Liver (tissue), 9 donors: Measurements from ENCODE around the gene VSX2. TPM values are rescaled to one million over a fixed set of nuclear protein-coding genes. Genes with fewer than 3 reads are reported as not detected.

ENCODE experiments used
- DNase-seq: peaks from one replicate; pipeline ENCODE4 v3.0.0-alpha.2; 2017; ENCODE audit warnings: low spot score
- H3K27ac ChIP-seq, 2 donors: one replicate each; pipeline ENCODE4 v1.7.0; 2013; ENCODE audit warnings: inconsistent platforms in 2 of 2, low read length in 2 of 2, control low read depth in 1 of 2, low read depth in 1 of 2, mild to moderate bottlenecking in 1 of 2
- H3K27me3 ChIP-seq, 4 donors: one replicate each; pipeline versions ENCODE4 v1.6.1 to v1.7.0; 2013; ENCODE audit warnings: low read length in 3 of 4, inconsistent platforms in 1 of 4, mild to moderate bottlenecking in 1 of 4, moderate library complexity in 1 of 4; ENCODE audit not compliant: control insufficient read depth in 4 of 4, insufficient read depth in 4 of 4
- H3K36me3 ChIP-seq, 4 donors: one replicate each; pipeline versions ENCODE4 v1.6.1 to v1.7.0; 2013; ENCODE audit warnings: low read length in 3 of 4, mild to moderate bottlenecking in 3 of 4, low read depth in 1 of 4, moderate library complexity in 1 of 4; ENCODE audit not compliant: control insufficient read depth in 4 of 4, insufficient read depth in 3 of 4
- H3K4me1 ChIP-seq, 4 donors: one replicate each; pipeline versions ENCODE4 v1.6.1 to v1.7.0; 2013; ENCODE audit warnings: low read length in 3 of 4, mild to moderate bottlenecking in 3 of 4, moderate library complexity in 1 of 4; ENCODE audit not compliant: control insufficient read depth in 4 of 4, insufficient read depth in 4 of 4
- H3K4me3 ChIP-seq, 3 donors: one replicate each; pipeline versions ENCODE4 v1.6.1 to v1.7.0; 2013; ENCODE audit warnings: low read length in 3 of 3, control low read depth in 1 of 3, low read depth in 1 of 3, mild to moderate bottlenecking in 1 of 3
- H3K9ac ChIP-seq, 2 donors: one replicate each; pipeline ENCODE4 v1.7.0; 2013; ENCODE audit warnings: low read length in 2 of 2, mild to moderate bottlenecking in 2 of 2, moderate library complexity in 2 of 2, control low read depth in 1 of 2, low read depth in 1 of 2
- H3K9me3 ChIP-seq, 4 donors: one replicate each; pipeline versions ENCODE4 v1.6.1 to v1.7.0; 2013; ENCODE audit warnings: low read length in 3 of 4; ENCODE audit not compliant: control insufficient read depth in 4 of 4
- CTCF ChIP-seq: fragments of 150-350 bp; IDR thresholded peaks from 2 replicates; pipeline ENCODE4 v1.5.1; 2017; ENCODE audit warnings: improper control_type of control experiment, low read depth, low read length; ENCODE audit not compliant: missing input control
- EGR1 ChIP-seq, 2 donors: IDR thresholded peaks; 2 replicates each; pipeline ENCODE4 v1.6.1; 2016 to 2018; ENCODE audit warnings: antibody characterized with exemption in 2 of 2, low read depth in 2 of 2
- FOXA1 ChIP-seq: IDR thresholded peaks from 2 replicates; pipeline ENCODE4 v1.6.1; 2016; ENCODE audit warnings: antibody characterized with exemption
- FOXA2 ChIP-seq: IDR thresholded peaks from 2 replicates; pipeline ENCODE4 v1.6.1; 2016; ENCODE audit warnings: antibody characterized with exemption
- GABPA ChIP-seq, 2 donors: IDR thresholded peaks in 1 of 2; conservative IDR thresholded peaks in 1 of 2; 2 replicates each; pipeline ENCODE4 v1.6.1; 2016; ENCODE audit warnings: antibody characterized with exemption in 2 of 2, mild to moderate bottlenecking in 1 of 2, moderate library complexity in 1 of 2
- HNF4A ChIP-seq, 2 donors: conservative IDR thresholded peaks; 2 replicates each; pipeline ENCODE4 v1.6.1; 2016; ENCODE audit warnings: antibody characterized with exemption in 2 of 2, mild to moderate bottlenecking in 2 of 2
- HNF4G ChIP-seq: IDR thresholded peaks from 2 replicates; pipeline ENCODE4 v1.6.1; 2016; ENCODE audit warnings: antibody characterized with exemption
- JUND ChIP-seq, 2 donors: IDR thresholded peaks; 2 replicates each; pipeline ENCODE4 v1.6.1; 2016; ENCODE audit warnings: antibody characterized with exemption in 2 of 2
- MAX ChIP-seq: IDR thresholded peaks from 2 replicates; pipeline ENCODE4 v1.6.1; 2016; ENCODE audit warnings: antibody characterized with exemption
- NR2F2 ChIP-seq: IDR thresholded peaks from 2 replicates; pipeline ENCODE4 v1.6.1; 2016; ENCODE audit warnings: antibody characterized with exemption
- RAD21 ChIP-seq, 2 donors: IDR thresholded peaks; 2 replicates each; pipeline ENCODE4 v1.6.1; 2016; ENCODE audit warnings: antibody characterized with exemption in 2 of 2, mild to moderate bottlenecking in 2 of 2
- REST ChIP-seq: IDR thresholded peaks from 2 replicates; pipeline ENCODE4 v1.6.1; 2016; ENCODE audit warnings: antibody characterized with exemption, mild to moderate bottlenecking
- RXRA ChIP-seq, 2 donors: IDR thresholded peaks; 2 replicates each; pipeline ENCODE4 v1.6.1; 2017 to 2018; ENCODE audit warnings: antibody characterized with exemption in 2 of 2, mild to moderate bottlenecking in 1 of 2
- SP1 ChIP-seq: IDR thresholded peaks from 2 replicates; pipeline ENCODE4 v1.6.1; 2018; ENCODE audit warnings: antibody characterized with exemption, mild to moderate bottlenecking
- TAF1 ChIP-seq: conservative IDR thresholded peaks from 2 replicates; pipeline ENCODE4 v1.6.1; 2016; ENCODE audit warnings: antibody characterized with exemption, mild to moderate bottlenecking
- YY1 ChIP-seq: IDR thresholded peaks from 2 replicates; pipeline ENCODE4 v1.6.1; 2016; ENCODE audit warnings: antibody characterized with exemption, mild to moderate bottlenecking
- ZBTB33 ChIP-seq: IDR thresholded peaks from 2 replicates; pipeline ENCODE4 v1.6.1; 2016; ENCODE audit warnings: antibody characterized with exemption
- WGBS: extraction: QIAGEN DNeasy Blood & Tissue Kit; methylation state at CpG from one replicate; pipeline ENCODE4 v1.1.7; 2013; 5-methylcytosine and 5-hydroxymethylcytosine counted together
- polyA plus RNA-seq, 2 donors: library from polyadenylated mRNA; stranded (reverse) in 1 of 2; unstranded in 1 of 2; fragments of 200-250 nt in 1 of 2; fragments of >200 nt in 1 of 2; fragmentation: Nextera tagmentation in 1 of 2; extraction: Ambion mirVana in 1 of 2; gene quantifications; one replicate each; pipeline versions ENCODE4 v1.2.1 to v1.2.3, GENCODE V29; 2013 to 2015
- total RNA-seq, 2 donors: library from RNA; depleted of rRNA; stranded (reverse); fragments of >200 nt; gene quantifications; one replicate each; pipeline ENCODE4 v1.2.3, GENCODE V29; 2014
- TF ChIP-seq, protein P1 (sequence below): IDR thresholded peaks from 2 replicates; pipeline ENCODE4 v1.6.1; 2016; ENCODE audit warnings: antibody characterized with exemption
- donor health status: healthy.
- donor health status: healthy.
- donor health status: healthy.
- donor health status: healthy.
- donor health status: healthy.

The VSX2 gene
- total and polyA plus RNA-seq, 4 donors, result not detected

- Histone ChIP-seq H3K27me3 (no peaks in the 10 kb centered on the region), H3K4me1 (no peaks in the 10 kb centered on the region), H3K36me3 (no peaks in the 10 kb centered on the region), H3K9ac (no peak overlapping the region), H3K27ac (no peak overlapping the region), H3K9me3 (no peaks in the 10 kb centered on the region), H3K4me3 (no peak overlapping the region)
- DNase-seq, result no peak
- WGBS, result 91% methylated on average over 6 of the region's 6 CpGs
- TF ChIP-seq RXRA (IDR thresholded peaks at IDR 0.05) (no peak), HNF4A (conservative IDR thresholded peaks at IDR 0.05) (no peak), NR2F2 (no peak), EGR1 (IDR thresholded peaks at IDR 0.05; ENCODE audit: low read depth in 2 of 2) (no peak), FOXA2 (no peak), FOXA1 (no peak), CTCF (no peak), HNF4G (no peak), REST (no peak), GABPA (IDR thresholded peaks at IDR 0.05 in 1 of 2, conservative IDR thresholded peaks at IDR 0.05 in 1 of 2) (no peak)
- TF ChIP-seq, protein P1, sequence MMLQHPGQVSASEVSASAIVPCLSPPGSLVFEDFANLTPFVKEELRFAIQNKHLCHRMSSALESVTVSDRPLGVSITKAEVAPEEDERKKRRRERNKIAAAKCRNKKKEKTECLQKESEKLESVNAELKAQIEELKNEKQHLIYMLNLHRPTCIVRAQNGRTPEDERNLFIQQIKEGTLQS, result no peak
Measured at GRCh38 chr14:74211945-74212580, 27.2 kb upstream of the VSX2 start.

- no peak overlapping the region for H3K9ac ChIP-seq
- no peak overlapping the region for H3K27ac ChIP-seq
- DNase-seq, result no peak
- H3K27me3 ChIP-seq, result peaks cover 0 to 4% (median 1%) of the 10 kb centered on the region in 4 donors
- TF ChIP-seq ZBTB33, result no peak
- TF ChIP-seq RXRA (IDR thresholded peaks at IDR 0.05), result no peak
- no peak for TF ChIP-seq RAD21 (IDR thresholded peaks at IDR 0.05)
- TF ChIP-seq EGR1 (IDR thresholded peaks at IDR 0.05; ENCODE audit: low read depth in 2 of 2), result no peak
- TF ChIP-seq, protein P1, result no peak
- no peak for TF ChIP-seq YY1
- no peak for TF ChIP-seq SP1
- TF ChIP-seq NR2F2, result no peak
- TF ChIP-seq MAX, result no peak
- TF ChIP-seq JUND (IDR thresholded peaks at IDR 0.05), result no peak
- no peak for TF ChIP-seq TAF1
- no peak for TF ChIP-seq FOXA2
- no peak for TF ChIP-seq HNF4A (conservative IDR thresholded peaks at IDR 0.05)
- no peak for TF ChIP-seq CTCF
- TF ChIP-seq FOXA1, result no peak
- no peak for TF ChIP-seq HNF4G
- no peak for TF ChIP-seq GABPA (IDR thresholded peaks at IDR 0.05 in 1 of 2, conservative IDR thresholded peaks at IDR 0.05 in 1 of 2)
- peaks cover 2 to 6% (median 4%) of the 10 kb centered on the region in 4 donors for H3K4me1 ChIP-seq
- 90% methylated on average over 21 of the region's 21 CpGs for WGBS
- H3K4me3 ChIP-seq, result no peak overlapping the region
- H3K36me3 ChIP-seq, result no peaks in the 10 kb centered on the region
- no peaks in the 10 kb centered on the region for H3K9me3 ChIP-seq
Measured at GRCh38 chr14:74213907-74214803, 25.1 kb upstream of the VSX2 start.
